ENCODE data around the gene DPP8. TPM values are rescaled to one million over a fixed set of nuclear protein-coding genes. Genes with fewer than 3 reads are reported as not detected.

DPP8 gene
- total and polyA plus RNA-seq, 10 donors: 6.0 to 74.6 (median 53.2) TPM

DNA sequence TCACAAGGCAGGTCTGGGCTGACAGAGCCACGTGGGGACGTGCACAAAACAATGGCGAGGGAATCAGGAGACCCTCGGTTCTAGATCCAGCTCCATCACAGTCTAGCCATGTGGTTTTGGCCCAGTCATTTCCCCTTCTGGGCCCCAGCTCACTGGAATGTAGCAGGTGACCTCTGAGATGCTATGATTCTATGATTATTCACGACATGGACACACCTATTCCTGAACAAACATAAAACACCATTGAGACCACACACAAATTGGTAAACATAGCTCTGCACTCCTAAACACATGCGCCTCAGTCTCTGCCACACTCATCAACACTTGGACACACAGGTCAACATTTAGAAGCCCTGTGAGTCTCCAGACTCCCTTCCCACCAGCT is 103.7 kb downstream of the DPP8 start:
- no peak for DNase-seq
- no peak overlapping the region for H3K27ac ChIP-seq
- 82 to 92% (median 88%) methylated on average over 6 of the region's 6 CpGs for WGBS, 5 donors
- H3K4me1 ChIP-seq: peaks cover 0 to 8% (median 0%) of the 10 kb centered on the region in 6 donors
- TF ChIP-seq, protein P1, sequence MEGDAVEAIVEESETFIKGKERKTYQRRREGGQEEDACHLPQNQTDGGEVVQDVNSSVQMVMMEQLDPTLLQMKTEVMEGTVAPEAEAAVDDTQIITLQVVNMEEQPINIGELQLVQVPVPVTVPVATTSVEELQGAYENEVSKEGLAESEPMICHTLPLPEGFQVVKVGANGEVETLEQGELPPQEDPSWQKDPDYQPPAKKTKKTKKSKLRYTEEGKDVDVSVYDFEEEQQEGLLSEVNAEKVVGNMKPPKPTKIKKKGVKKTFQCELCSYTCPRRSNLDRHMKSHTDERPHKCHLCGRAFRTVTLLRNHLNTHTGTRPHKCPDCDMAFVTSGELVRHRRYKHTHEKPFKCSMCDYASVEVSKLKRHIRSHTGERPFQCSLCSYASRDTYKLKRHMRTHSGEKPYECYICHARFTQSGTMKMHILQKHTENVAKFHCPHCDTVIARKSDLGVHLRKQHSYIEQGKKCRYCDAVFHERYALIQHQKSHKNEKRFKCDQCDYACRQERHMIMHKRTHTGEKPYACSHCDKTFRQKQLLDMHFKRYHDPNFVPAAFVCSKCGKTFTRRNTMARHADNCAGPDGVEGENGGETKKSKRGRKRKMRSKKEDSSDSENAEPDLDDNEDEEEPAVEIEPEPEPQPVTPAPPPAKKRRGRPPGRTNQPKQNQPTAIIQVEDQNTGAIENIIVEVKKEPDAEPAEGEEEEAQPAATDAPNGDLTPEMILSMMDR (IDR thresholded peaks at IDR 0.05 in 8 of 11, conservative IDR thresholded peaks at IDR 0.05 in 3 of 11): no peak
- TF ChIP-seq POLR2A (IDR thresholded peaks at IDR 0.05) (no peak), POLR2AphosphoS5 (IDR thresholded peaks at IDR 0.05) (no peak)
- peaks cover 0 to 56% (median 0%) of the 10 kb centered on the region in 7 donors for H3K27me3 ChIP-seq (replicated peaks in 1 of 7)
- no peak overlapping the region for H3K4me3 ChIP-seq
- no peaks in the 10 kb centered on the region for H3K9me3 ChIP-seq
- intact Hi-C loops (cut with DNase I; ENCODE audit: low total_unique reads): no loop called here
- H3K36me3 ChIP-seq: no peaks in the 10 kb centered on the region

DNA sequence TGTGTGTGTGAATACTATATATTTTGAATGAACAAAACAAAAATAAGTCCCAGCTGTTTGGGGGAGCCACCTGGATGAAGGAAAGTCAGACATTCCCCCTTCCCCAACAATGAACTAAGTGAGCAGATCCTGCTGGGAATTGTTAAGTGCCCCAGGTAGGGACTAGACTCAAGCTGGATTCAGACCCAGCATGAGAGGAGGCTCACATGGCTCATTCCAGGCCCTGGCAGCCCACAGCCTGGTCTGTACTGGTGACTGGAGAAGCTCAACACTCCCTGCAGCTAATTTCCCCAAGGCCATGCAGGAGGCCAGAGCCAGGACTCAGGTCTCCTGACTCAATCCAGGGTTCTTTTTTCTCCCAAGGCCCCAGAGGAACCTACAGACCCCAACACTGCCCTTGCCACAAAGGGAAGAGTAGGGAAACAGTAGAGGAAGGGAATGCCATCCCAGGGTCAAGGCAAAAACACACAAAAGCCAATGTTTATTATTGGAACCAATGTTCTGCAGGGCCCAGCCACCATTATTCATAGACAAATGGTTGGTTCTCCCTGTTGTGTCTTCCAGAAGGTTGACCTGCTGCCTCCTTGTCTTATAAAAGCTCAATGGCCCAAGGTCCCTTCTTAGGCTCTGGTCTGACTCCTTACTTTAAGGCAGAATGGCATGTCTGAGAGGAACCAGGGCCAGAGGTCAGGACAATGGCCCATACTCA is 104.3 kb downstream of the DPP8 start:
- Histone ChIP-seq H3K9me3 (no peaks in the 10 kb centered on the region), H3K27ac (no peak overlapping the region), H3K4me3 (no peak overlapping the region), H3K27me3 (replicated peaks in 1 of 7) (peaks cover 0 to 52% (median 0%) of the 10 kb centered on the region in 7 donors), H3K4me1 (peaks cover 0 to 9% (median 0%) of the 10 kb centered on the region in 6 donors), H3K36me3 (no peaks in the 10 kb centered on the region)
- TF ChIP-seq POLR2A (IDR thresholded peaks at IDR 0.05) (no peak), POLR2AphosphoS5 (IDR thresholded peaks at IDR 0.05) (no peak)
- TF ChIP-seq, protein P1 (IDR thresholded peaks at IDR 0.05 in 8 of 11, conservative IDR thresholded peaks at IDR 0.05 in 3 of 11): no peak
- intact Hi-C loops (cut with DNase I; ENCODE audit: low total_unique reads): no loop called here
- DNase-seq: no peak

DNA sequence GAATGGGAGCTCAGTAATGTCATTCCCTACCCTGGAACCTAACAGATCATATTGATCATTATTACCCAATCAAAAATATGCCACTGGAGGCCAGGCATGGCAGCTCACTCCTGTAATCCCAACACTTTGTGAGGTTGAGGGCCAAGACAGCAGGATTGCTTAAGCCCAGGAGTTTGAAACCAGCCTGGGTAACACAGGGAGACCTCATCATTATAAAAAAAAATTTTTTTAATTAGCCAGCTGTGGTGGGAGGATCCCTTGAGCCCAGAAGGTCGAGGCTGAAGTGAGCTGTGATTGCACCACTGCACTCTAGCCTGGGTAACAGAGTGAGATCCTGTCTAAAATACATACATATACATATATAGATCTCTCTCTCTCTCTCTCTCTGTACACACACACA is 104.9 kb downstream of the DPP8 start:
- H3K27me3 ChIP-seq (replicated peaks in 1 of 7): peaks cover 0 to 46% (median 0%) of the 10 kb centered on the region in 7 donors
- TF ChIP-seq, protein P1 (IDR thresholded peaks at IDR 0.05 in 8 of 11, conservative IDR thresholded peaks at IDR 0.05 in 3 of 11): no peak
- no peak for TF ChIP-seq POLR2AphosphoS5 (IDR thresholded peaks at IDR 0.05)
- TF ChIP-seq POLR2A (IDR thresholded peaks at IDR 0.05): no peak

DNA sequence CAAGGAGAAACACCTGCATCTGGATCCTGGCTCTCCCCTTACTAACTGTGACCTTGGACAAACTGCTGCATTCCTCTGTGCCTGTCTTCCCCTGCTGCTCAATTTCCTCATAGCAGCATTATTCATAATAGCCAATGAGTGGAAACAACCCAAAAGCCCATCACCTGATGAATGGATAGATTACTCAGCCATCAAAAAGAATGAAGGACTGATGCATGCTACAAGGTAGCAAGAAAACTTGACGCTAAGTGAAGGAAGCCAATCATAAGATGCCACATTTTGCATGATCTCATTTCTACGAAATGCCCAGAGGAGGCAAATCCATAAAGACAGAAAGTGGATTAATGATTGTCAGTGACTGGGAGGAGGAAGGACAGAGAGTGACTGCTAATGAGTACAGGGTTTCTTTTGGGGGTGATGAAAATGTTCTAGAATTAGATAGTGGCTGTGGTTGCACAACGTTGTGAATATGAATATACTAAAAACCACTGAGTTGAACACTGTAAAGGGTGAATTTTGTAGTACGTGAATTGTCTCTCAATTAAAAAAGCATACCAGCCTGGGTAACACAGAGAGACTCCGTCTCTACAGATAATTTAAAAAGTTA is 105.9 kb downstream of the DPP8 start:
- Histone ChIP-seq H3K27ac (no peak overlapping the region), H3K4me3 (no peak overlapping the region), H3K36me3 (no peaks in the 10 kb centered on the region), H3K9me3 (no peaks in the 10 kb centered on the region), H3K27me3 (replicated peaks in 1 of 7) (peaks cover 0 to 36% (median 0%) of the 10 kb centered on the region in 7 donors), H3K4me1 (peaks cover 0 to 11% (median 0%) of the 10 kb centered on the region in 6 donors)
- intact Hi-C loops (cut with DNase I; ENCODE audit: low total_unique reads): no loop called here
- TF ChIP-seq, protein P1 (IDR thresholded peaks at IDR 0.05 in 8 of 11, conservative IDR thresholded peaks at IDR 0.05 in 3 of 11): no peak
- TF ChIP-seq POLR2AphosphoS5 (IDR thresholded peaks at IDR 0.05): no peak
- no peak for TF ChIP-seq POLR2A (IDR thresholded peaks at IDR 0.05)
- WGBS, 5 donors: 71 to 80% (median 77%) methylated on average over 5 of the region's 5 CpGs
- no peak for DNase-seq

More for the DNA sequence above, 104.9 kb downstream of the DPP8 start:
- H3K36me3 ChIP-seq: no peaks in the 10 kb centered on the region
- intact Hi-C loops (cut with DNase I; ENCODE audit: low total_unique reads): no loop called here
- no peak for DNase-seq
- peaks cover 0 to 11% (median 0%) of the 10 kb centered on the region in 6 donors for H3K4me1 ChIP-seq
- H3K9me3 ChIP-seq: no peaks in the 10 kb centered on the region
- 19 to 42% (median 25%) methylated on average over 1 of the region's 1 CpG for WGBS, 5 donors
- H3K27ac ChIP-seq: no peak overlapping the region
- H3K4me3 ChIP-seq: no peak overlapping the region
